T follicular helper cell (primary cell): Measurements from ENCODE around the gene ARV1.
A peak's percentile ranks its signal among the peaks of the same experiment; 100 is the strongest.

Source experiments
- DNase-seq: peaks from one replicate; pipeline ENCODE4 v3.0.0-alpha.2; 2020; ENCODE audit warnings: low read depth
- total RNA-seq, 2 experiments: gene quantifications; one replicate each; lab custom pipeline; 2026; lab: John Stamatoyannopoulos, UW

ARV1 gene
- total RNA-seq: 10.3 to 11.9 reads per million in 2 experiments

DNA sequence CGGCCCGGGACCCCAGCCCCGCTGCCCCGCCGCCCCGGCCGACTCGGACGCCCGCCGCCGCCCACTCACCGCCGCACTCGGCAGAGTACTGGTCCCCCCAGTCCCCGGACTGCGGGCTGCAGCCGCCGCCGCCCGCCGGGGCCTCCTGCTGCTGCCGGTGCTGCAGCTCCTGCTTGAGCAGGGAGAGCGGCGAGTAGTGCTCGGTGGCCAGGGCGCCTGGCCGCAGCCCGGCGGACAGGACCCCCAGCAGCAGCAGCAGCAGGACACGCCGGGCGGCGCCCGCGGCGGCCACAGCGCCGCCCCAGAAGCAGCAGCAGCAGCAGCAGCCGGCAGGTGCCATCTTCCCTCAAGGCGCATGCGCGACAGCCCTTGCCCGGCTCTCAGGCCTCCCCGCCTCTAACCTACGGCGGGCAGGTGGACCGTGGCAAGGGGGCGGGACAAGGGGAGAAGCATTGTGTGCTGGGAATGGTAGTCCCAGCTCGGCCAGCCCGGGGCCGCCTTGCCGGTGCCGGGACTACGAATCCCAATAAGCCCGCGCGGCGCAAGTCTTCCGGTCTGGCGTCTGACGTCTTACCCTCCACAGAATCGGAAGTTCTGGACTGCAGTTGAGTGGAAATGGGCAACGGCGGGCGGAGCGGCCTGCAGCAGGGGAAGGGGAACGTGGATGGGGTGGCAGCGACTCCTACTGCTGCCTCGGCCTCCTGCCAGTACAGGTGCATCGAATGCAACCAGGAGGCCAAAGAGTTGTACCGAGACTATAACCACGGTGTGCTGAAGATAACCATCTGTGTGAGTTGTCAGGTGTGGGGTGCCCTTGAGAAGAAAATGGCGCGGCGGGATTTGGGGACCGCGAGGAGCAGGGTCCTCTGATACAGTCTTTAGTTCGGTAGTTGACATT lies at the start of gene ARV1, which contains the start of gene TTC13:
ARV1 (plus strand) TSS at position 604 of the 898 bp plus-strand sequence; CDS start at position 616, 12 bp downstream.
TTC13 (minus strand) TSS at position 371 of the 898 bp plus-strand sequence; CDS start at position 340, 31 bp downstream.
- DNase-seq: peak; percentile 91

DNA sequence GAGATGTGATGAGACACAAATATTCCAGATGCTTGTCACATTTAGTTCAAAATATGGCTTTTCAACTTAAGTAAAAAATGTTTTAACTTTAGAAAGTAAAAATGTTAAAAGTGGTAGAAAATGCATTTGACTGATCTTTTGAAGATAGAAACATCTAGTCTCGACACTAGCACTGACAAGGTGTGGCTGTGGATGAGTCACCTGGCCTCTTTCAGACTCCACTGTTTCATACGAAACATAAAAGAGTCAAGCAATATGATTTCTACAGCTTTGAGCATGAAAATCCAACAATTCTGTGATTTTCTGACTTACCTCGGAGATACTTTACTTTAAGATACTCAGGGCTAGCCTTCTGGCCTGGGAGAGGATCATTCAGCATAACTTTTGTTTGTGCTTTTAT lies 47.9 kb upstream of the ARV1 start:
- no peak for DNase-seq

DNA sequence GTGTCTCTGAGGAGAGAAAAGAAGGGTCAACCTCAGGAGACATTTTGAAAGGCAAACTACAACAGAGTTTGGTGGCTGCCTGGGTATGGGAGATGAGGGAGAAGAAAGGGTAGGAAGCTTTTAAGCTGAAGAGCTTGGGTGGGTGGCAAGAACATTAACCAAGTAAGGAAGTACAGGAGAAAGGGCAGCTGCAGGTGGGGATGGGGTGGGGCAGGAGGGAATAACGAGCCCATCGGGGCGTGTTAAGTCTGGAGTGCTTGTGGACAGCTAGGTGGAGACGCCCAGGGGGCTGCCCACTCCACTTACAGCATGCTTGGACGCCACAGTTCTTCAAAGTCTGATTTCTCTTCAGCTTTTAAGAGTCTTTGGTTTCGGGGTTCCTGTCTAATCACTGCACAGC lies 43.0 kb upstream of the ARV1 start:
- no peak for DNase-seq

DNA sequence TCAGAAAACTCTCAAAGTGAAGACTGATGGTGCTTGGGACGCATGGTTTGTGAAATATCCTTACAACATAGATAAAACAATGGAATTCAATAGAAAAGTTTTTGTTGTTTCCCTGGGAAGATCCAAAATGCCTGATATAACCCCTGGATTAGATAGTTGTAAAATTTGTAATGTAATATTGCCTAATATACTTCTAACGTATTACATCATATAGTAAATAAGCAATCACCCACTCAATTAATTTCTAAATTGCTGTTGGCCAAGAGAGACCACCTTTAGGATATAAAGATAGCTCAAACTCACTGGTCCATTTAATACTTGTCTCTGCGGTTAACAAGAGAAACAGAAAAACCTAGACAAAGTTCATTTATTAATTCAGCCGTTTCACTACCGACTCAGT lies 42.4 kb upstream of the ARV1 start:
- no peak for DNase-seq

DNA sequence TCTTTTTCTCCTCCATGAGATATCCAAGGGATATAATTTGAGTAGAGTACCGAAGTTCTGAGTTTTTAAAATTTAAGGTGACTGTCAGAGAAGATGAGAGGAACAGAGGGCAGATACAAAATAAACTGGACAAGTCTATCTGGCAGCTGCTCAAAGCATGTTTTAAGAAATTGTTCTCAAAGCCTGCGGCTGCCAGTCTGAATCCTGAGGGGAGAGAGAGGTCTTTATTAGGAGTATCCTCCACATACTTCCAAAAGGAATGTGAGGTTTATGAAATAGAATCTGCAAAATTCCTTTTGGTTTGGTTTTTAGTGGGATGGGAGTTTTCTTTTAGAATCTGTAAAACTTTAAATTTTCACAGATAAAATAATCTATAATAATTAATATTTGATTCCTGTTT lies 41.5 kb upstream of the ARV1 start:
- no peak for DNase-seq

DNA sequence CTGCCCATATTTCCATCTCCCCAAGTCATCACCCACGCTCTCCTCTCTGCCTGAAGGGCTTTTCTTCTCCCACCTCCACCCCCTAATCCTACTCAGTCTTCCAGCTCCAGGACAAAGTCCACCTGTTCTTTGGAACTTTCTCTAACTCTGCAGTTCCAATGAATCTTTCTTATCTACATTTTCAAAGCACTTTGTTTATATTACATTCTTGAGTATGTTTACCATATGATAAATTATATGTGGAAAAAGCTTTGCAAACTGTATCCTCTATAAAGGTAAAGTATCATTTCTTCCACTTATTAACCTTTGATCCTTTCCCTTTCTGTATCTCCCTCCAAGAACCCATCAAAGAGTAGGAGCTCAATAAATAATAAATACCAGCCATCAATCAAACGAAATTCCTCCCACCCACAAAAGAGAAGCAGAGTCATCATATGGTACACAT lies 39.9 kb upstream of the ARV1 start:
- DNase-seq: no peak

DNA sequence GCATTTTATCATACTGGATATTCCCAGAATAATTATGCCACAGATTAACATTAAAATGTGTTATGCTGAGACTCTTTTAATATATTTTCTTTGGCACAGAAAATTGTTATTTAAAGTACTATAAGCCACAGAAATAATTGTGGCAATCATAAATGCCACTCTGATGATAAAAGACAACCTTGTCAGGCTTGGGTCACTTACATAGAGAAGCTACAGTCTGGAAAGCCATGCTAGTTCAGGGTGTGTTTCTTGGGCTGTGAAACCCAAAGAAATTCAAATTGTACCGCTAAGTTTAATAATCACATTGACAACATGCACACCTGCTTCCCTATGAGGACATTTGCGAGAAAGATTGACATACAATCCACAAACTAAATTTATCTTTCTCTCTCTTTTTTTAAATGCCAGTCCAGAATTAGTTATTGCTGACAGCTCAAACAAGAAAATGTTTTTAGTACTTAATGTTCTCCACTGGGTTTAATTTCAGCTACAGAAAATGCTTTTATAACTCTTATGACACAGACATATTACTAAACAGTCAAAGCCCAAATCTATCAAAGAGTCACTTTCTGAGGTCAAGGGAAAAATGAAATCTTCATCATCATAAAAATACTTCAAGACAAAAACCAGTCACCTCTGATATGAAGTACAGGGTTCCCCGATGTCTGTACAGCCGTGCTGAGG lies 38.9 kb upstream of the ARV1 start:
- no peak for DNase-seq

DNA sequence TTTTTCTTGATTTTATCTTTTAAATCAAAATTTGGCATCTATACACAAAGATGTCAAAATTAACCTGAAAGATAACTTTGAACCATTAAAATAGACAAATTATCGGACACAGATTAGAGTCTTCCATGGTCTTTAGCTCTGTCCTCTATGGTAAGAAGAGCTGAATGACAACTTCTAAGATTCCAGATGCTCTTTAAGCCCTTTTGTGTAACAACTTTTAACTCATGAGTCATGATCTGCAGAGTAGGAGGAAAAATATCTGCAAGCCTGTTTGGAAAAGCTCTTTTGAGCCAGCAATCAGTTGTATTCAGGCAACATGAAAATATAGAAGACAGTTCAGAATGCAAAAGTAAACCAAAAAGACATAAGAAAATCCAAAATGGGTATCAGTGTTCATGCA lies 38.0 kb upstream of the ARV1 start:
- no peak for DNase-seq

DNA sequence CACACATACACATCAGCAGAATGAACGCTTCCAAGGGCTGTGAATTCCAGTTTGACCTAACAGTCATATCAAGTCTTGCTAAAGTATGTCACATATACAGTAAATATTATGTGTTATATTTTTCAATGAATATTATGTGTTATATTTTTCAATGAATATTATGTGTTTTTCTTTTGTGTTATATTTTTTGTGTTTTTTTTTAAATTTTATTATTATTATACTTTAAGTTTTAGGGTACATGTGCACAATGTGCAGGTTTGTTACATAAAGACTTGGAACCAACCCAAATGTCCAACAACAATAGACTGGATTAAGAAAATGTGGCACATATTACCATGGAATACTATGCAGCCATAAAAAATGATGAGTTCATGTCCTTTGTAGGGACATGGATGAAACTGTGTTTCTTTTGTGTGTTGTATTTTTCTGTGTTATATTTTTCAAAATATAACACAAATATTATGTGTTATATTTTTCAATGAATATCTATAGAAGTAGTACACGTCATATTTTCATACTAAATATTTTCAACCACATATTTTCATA lies 35.8 kb upstream of the ARV1 start:
- DNase-seq: no peak

DNA sequence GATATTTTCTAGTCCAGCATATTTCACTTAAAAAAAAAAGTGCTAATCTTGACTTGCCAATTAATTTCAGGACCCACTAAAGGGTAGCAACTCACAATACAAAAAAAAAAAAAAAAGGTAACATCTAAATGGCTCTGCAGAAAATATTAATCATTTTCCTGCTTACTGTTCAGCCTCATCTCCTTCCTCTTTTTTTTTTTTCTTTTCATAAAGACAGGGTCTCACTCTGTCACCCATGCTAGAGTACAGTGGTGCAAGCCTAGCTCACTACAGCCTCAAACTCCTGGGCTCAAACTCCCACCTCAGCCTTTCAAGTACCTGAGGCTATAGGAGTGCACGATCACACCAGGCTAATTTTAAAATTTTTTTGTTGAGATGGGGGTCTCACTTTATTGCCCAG lies 30.6 kb upstream of the ARV1 start:
- no peak for DNase-seq

DNA sequence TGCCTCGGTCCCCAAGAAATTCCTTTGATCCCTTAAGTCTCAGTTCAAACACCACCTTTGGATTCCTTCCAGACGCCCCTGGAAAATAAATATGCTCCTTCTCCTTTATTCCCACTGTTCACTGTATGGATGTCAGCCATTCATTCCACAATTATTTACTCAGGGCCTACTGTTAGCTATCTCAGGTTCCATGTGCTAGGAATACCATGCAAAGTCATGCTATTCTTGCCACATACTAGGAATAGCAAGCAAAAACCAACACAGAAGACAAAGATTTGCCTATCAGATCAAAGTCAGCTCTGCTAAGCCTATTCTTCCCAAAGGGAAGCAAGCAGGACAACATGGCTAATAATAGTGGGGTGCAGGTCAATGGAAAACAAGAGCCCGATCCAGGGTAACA lies 30.0 kb upstream of the ARV1 start:
- no peak for DNase-seq

DNA sequence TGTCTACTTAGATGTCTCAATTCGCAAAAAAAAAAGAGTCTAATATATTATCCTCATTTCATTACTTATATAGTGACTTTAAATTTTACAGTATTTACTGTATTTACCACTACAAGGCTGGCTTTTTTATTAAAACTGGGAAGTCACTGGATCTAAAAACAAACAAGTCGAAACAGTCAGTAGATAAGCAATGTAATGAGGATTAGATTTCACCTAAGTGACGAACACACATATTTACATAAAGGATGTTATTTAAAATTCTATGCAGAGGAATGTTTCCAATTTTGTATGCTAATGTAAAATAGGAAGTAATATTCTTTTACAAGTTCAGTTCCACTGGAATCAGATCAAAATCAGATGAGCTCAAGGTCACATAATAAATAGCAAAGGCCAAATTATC lies 28.5 kb upstream of the ARV1 start:
- DNase-seq: no peak

DNA sequence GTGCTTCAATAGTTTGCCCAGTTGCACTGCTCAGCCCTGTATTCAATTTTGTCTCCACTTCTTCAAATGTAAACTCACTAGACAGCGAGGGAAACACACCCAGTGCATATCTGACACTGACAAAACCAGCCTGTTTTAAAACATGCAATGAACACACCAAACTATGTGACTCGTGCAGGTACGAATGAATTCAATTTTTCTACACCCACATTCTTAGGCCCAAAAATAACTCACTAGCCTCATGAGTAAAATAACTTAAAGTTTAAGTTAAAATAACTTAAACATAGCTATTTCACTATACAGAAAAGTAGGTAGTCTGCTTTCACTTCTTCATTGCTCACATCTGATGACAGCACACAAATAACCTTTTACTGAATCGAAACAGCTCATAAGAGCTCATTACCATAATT lies 21.3 kb upstream of the ARV1 start:
- no peak for DNase-seq

DNA sequence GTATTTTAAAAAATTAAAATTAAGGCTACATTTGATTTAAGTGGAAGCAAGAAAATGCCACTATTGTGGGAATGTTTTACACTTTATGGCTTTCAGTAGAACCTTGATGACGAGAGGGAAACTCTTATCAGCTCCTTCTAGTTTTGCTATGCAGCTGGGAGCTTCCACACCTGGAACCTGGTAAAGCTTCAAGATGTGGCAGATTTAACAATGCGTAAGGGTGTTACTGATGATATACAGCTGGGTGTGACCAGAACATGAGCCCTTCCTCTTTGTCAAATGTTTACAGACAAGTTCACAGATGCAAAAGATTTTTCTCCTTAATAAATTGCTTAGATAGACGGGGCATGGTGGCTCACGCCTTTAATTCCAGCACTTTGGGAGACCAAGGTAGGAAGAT lies 20.5 kb upstream of the ARV1 start:
- no peak for DNase-seq

DNA sequence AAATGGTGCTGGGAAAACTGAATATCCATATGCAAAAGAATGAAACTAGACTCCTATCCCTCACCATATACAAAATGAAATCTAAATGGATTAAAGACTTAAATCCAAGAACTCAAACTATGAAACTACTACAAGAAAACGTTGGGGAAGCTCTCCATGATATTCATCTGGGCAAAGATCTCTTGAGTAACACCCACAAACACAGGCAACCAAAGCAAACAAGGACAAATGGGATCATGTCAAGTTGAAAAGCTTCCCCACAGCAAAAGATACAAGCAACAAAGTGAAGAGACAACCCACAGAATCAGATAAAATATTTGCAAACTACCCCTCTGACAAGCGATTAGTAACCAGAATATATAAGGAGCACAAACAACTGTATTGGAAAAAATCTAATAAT lies 14.0 kb upstream of the ARV1 start:
- no peak for DNase-seq

DNA sequence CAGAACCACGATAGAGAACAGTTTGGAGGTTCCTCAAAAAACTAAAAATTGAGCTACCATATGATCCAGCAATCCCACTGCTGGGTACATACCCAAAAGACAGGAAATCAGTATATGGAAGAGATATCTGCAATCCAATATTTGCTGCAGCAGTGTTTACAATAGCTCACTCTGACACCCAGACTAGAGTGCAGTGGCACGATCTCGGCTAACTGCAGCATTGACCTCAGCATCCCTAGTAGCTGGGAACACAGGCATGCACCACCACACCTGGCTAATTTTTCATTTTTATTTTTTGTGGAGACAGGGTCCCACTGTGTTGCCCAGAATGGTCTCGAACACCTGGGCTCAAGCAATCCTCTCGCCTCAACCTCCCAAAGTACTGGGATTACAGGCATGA lies 13.4 kb upstream of the ARV1 start:
- no peak for DNase-seq

DNA sequence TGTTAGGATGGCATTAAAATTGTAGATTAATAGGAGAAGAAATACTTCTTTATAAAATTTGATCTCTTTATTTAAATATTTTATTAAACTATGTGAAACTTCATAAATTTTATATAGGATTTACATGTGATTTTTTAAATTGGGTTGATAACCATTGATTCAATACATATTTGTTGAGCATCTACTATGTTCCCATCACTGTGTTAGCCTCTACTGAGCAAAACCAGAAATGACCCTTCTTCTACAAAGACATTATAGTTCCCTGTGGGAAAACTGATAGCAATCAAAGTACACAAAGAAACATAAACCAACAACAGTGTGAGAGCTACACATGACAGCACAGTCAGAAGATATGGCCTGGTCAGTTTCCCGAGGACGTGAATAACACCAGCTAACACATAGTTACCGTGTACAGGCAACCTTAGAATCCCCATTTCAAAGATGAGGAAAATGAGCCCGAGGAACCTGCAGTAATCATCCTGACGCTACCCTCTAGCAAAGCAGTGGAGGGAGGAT lies 12.5 kb upstream of the ARV1 start:
- no peak for DNase-seq

DNA sequence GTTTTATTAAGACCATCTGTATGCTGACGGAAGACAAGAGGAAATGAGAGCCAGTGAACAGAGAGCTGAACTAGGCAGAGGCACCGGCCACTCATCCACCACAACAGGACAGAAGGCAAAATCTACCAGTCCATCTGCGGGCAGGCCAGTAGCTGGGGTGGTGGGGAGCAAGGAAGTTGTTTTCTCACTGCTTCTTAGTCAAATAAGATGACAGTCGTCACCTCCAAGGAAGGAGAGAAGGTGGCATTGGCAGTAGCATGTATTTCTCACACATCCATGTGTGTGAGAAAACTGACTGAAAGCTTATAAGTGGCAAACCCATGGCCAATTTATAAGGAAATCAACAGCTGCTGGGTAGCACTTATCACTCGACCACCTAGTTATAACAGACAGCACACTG lies 8.5 kb upstream of the ARV1 start:
- DNase-seq: no peak

DNA sequence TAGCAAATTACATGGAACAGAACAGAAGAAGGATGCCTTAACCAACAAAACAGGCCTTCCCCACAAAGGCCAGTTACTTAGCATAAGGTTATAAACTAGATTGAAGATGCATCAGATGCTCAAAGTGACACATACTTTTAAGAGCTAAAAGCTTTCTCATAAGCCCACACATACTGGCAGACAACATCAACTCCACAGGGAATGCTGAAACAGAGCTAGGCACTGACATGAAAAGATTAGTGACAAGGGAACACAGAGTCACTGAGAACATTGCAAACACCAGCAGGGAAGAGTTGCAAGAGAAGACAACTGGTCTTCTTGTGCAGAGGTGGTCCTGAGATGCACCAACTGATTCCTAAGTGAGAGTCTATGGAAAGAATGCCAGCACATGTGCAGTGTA lies 7.1 kb upstream of the ARV1 start:
- no peak for DNase-seq

DNA sequence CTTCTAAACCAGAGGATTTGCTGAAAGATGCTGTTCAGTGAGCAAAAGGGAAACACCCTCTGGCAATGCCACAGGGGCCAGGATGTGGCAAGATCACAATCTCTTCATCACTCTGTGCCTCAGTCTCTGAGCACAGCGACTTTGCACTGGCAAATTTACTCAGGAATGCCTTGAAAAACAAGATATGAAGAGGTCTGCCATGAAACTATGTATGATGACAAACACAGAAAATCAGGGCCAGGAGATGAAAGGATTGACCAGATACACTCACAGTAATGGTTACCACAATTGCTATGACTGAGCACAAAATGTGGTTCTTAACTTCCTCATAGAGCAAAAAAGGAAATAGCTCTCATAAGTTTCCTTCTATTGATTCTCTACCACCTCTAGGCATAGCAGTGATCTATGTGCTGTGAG lies 6.0 kb upstream of the ARV1 start:
- DNase-seq: peak; percentile 64

DNA sequence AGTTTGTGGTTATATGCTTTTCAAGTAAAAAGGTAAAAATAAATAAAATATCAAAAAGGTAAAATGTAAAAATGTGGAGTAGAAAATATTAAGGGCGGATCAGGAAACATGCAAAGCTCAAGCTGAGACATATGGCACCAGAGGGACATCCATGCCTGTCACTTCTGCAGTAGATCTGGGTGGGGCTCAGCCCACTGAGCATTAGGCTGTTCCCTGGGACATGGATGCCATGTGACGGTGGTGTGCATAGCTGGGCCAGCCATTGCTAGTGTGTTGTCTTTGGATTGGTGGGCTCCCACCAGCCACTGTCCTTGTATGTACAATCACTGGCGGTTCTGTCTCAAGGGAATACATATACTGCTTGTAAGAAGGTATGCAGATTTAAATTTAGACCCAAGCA lies 3.3 kb upstream of the ARV1 start:
- no peak for DNase-seq

DNA sequence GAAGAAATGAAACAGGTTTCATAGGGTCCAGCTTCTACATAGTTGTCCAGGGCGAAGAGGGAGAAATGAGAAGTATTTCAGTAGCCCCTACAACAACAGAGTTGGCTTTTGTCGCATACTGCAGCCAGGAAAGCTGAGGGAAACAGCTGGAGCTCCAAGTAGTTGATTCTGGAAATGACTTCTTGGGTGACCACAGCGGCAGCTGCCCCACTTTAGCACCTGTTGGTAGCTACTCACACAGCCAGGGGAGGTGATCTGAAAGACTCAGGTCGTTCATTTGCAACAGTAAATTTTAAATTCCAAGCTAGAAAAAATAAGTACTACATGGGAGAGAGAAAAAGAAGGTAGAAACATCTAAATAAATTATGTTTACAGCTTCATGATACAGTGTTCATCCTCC lies 2.5 kb upstream of the ARV1 start:
- no peak for DNase-seq
